ENCODE results near the gene ZNF320.
"Not testable (repeated sequence)": the region's sequence is repeated elsewhere in the genome, so short reads cannot be mapped to it uniquely, and the experiment has no call there.

ZNF320 gene

DNA sequence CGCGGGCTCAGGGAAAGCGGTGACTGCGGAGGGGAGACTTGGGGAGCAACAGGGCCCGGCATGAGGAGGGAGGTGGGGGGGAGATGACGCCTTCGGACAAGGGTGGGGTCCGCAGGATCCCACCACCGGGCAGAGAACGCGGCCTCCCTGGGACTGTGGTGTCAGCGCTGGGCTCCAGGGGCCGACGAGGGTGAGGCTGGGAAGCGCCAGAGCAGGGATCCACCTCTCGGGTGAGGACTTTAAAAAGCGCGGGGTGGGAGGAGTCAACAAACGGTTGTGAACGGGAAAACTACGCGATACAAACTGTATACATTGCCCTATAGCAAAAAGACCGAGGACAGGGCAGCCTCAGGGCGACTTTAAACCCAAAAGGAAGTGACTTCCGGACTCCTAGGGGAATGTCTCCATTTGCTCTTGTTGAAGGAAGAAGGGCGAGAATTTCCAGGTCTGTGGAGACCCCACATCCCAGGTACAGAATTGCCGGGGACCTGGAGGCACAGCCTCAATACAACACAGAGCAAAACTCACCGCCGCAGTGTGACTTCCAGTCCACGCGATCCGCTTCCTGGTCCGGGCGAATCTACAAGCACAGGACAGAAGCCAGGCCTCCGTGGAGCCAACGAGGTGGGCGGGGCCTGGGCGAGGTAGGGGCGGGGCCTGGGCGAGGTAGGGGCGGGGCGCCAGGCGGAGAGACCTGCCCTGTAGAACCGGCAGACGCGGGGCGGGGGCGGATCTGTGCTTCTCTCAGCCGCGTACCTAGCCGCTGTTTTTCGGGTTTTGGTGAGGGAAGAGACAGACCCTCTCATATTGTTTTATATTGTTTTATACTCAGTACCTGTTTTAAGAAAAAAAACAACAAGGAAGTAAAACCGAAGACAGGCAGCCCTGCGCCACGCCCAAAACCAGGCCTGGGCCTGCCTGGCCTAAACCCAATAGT, 25.7 kb upstream of the ZNF320 start, which contains the start of gene ZNF888:
Gene ZNF888, minus strand, starts transcription at position 588 of the 937 bp plus-strand sequence. CDS start 5,555 bp downstream, outside the sequence.
- DNase-seq (ENCODE audit: low read depth, low spot score): peak; percentile 90

- no peak for DNase-seq (ENCODE audit: low read depth, low spot score)
Observed at GRCh38 chr19:52917531-52917930, 20.1 kb upstream of the ZNF320 start.

GRCh38 chr19:52910648-52911047, 13.2 kb upstream of the ZNF320 start:
- no peak for DNase-seq (ENCODE audit: low read depth, low spot score)

GRCh38 chr19:52904052-52904780, 6.8 kb upstream of the ZNF320 start:
- DNase-seq (ENCODE audit: low read depth, low spot score): not testable (repeated sequence)

DNA sequence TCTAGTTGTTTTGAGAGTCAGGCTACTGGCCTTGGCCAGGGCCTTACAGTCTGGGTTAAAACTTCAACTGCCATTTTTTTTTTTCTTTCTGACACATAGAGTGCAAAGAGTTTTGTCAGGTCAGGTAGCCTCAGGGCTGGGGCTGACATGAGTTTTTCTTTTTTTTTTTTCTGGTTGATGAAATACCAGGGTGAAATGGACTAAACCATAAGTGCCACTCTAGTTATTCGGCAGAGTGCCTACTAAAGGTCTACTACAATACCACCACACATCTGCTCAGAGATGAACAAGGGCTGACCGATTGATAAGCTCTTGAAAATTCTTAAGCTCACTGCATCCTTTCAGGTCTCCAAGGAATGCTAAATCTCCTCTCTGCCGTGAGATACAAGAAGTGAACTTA, 4.4 kb upstream of the ZNF320 start:
- no peak for DNase-seq (ENCODE audit: low read depth, low spot score)

DNA sequence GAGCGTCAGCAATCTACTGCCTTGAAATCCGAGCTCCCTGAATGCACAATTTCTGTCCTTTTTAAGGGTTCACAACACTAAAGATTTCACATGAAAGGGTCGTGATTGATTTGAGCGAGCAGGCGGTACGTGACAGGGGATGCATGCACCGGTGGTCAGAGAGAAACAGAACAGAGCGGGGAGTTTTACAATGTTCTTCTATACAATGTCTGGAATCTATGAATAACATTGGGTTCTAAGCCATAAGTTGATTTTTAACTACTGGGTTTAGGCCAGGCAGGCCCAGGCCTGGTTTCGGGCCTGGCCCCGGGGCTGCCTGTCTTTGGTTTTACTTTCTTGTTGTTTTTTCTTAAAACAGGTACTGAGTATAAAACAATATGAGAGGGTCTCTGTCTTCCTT, 1.2 kb upstream of the ZNF320 start:
- not testable (repeated sequence) for DNase-seq (ENCODE audit: low read depth, low spot score)

- no peak for DNase-seq (ENCODE audit: low read depth, low spot score)
Observed at GRCh38 chr19:52898101-52898500, 666 bp upstream of the ZNF320 start.

- DNase-seq (ENCODE audit: low read depth, low spot score): peak; percentile 51
Observed at GRCh38 chr19:52896431-52897137, 851 bp downstream of the ZNF320 start.

- DNase-seq (ENCODE audit: low read depth, low spot score): no peak
Observed at GRCh38 chr19:52891336-52891735, 6.1 kb downstream of the ZNF320 start.

DNA sequence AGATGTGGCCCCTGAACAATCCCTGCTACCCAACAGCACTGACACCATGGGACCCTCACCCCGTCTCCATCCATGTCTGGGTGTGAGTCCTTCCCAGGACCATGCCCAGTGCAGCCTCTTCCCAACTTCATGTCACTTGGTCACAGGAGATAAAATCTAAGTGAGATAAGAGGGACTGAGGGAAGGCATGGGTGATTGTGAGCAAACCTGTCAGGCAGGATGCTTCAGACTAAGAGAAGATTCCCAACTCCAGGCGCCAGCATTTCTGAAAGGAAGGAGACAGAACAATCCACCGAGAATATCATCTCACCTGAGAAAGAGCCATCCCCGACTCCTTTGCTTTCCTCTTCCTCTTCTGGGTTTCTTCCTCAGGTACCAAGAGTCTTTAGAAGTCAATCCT, 7.5 kb downstream of the ZNF320 start:
- DNase-seq (ENCODE audit: low read depth, low spot score): no peak

DNA sequence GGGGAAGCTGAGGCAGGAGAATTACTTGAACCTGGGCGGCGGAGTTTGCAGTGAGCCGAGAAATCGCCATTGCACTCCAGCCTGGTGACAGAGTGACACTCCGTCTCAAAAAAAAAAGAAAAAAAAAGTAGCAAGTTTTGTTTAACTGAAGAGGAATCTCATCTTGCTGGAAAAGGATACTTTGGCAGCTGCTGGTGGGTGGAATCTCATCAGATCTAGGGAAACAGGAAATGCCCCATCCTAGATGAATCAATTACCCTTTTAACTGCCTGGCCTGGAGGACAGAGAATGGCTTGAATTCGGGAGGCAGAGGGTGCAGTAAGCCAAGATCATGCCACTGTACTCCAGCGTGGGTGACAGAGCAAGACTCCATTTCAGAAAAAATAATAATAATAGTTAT, 8.4 kb downstream of the ZNF320 start:
- no peak for DNase-seq (ENCODE audit: low read depth, low spot score)

DNA sequence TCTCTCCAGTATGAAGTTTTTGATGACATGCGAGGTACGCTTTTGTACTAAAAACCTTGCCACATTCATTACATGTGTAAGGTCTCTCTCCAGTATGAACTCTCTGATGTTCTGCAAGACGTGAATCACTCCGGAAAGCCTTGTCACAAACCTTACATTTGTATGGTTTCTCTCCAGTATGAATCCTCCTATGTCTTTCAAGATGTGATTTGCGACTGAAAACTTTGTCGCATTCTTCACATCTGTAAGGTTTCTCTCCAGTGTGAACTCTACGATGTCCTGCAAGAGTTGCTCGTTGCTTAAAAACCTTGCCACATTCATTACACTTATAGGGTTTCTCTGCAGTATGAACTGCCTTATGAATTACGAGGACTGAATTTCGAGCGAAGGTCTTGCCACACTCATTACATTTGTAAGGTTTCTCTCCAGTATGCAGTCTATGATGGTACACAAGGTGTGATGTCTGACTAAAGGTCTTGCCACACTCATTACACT, 16.5 kb downstream of the ZNF320 start:
- DNase-seq (ENCODE audit: low read depth, low spot score): no peak

- DNase-seq (ENCODE audit: low read depth, low spot score): not testable (repeated sequence)
Observed at GRCh38 chr19:52872996-52873395, 24.4 kb downstream of the ZNF320 start.

GRCh38 chr19:52871466-52871865, 26.0 kb downstream of the ZNF320 start:
- no peak for DNase-seq (ENCODE audit: low read depth, low spot score)

DNA sequence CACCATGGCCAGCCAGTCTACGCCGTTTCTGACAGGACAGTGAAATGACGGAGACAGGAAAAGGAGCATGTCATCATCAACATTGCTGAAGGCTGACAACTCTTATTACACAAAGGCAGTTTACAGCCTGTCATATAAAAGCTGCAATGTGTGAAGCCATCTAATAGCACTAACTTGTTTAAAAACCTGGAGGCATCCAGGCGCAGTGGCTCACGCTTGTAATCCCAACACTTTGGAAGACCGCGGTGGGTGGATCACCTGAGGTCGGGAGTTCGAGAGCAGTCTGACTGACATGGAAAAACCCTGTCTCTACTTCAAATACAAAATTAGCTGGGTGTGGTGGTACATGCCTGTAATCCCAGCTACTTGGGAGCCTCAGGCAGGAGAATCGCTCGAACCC, 29.4 kb downstream of the ZNF320 start:
- DNase-seq (ENCODE audit: low read depth, low spot score): not testable (repeated sequence)

DNA sequence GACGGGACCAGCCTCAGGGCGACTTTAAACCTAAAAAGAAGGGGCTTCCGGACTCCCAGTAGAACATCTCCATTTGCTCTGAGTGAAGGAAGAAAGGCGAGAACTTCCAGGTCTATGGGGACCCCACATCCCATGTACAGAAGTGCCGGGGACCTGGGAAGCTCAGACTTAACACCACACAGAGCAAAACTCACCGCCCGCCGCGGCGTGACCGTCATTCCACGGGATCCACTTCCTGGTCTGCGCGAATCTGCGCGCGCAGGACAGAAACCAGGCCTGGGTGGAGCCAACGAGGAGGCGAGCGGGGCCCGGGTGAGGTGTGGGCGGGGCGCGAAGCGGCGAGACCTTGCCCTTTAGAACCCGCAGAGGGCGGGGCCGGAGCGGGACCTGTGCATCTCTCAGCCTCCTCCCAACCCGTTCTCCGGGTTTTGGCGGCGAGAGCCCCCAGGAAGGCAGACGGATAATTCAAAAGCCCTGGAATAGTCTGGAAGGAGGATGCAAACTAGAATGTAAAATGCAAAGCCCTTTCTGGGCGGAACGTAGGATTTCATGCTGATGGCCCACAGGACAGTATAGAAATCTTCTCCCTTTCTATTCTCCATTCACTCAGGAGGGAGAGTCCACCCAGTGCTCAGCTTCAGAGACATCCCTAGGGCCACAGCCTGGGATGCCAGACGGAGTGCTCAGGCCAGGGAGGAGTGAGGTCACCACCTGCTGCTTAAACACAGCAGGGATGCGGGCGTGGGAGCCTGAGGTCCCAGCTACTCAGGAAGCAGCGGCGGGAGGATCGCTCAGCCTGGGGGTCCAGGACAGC, 39.9 kb downstream of the ZNF320 start, which contains the start of gene ZNF468:
Gene ZNF468, minus strand, starts transcription at position 242 of the 814 bp plus-strand sequence. CDS start 3,347 bp downstream, outside the sequence.
- DNase-seq (ENCODE audit: low read depth, low spot score): peak; percentile 78

- DNase-seq (ENCODE audit: low read depth, low spot score): peak; percentile 51
Observed at GRCh38 chr19:52856540-52857377, 40.7 kb downstream of the ZNF320 start.
